Brain microvascular endothelial cell (primary cell): Measurements from ENCODE around the gene FERMT2.
A peak's percentile ranks its signal among the peaks of the same experiment; 100 is the strongest.
"Not testable (repeated sequence)": the region's sequence is repeated elsewhere in the genome, so short reads cannot be mapped to it uniquely, and the experiment has no call there.

Source experiments
- DNase-seq: peaks from one replicate; pipeline ENCODE4 v3.0.0-alpha.2; 2020
- H3K27ac ChIP-seq: fragments of 250-450 bp; sonication (Bioruptor Pico); 2 replicates; pipeline ENCODE4 v1.5.1; 2020; ENCODE audit warnings: mild to moderate bottlenecking, moderate library complexity
- H3K27me3 ChIP-seq: fragments of 250-450 bp; sonication (Bioruptor Pico); replicated peaks from 2 replicates; pipeline ENCODE4 v1.5.1; 2020; ENCODE audit warnings: mild to moderate bottlenecking
- H3K36me3 ChIP-seq: fragments of 250-450 bp; sonication (Bioruptor Pico); replicated peaks from 2 replicates; pipeline ENCODE4 v1.5.1; 2020; ENCODE audit warnings: mild to moderate bottlenecking
- H3K4me3 ChIP-seq: 2 replicates; pipeline ENCODE4 v1.5.1; 2011; ENCODE audit warnings: low read depth, mild to moderate bottlenecking, control low read depth, low read length, moderate library complexity
- in situ Hi-C: cut with HindIII; loops from 2 replicates; pipeline ENCODE4 v1.10.0; 2017; ENCODE audit warnings: low sequenced_read_pairs, low pct_ligation_motif_present
- TF ChIP-seq, protein P1 (sequence below): IDR thresholded peaks from 2 replicates; pipeline ENCODE4 v1.5.1; 2011; ENCODE audit warnings: low read depth, mild to moderate bottlenecking, moderate library complexity, low read length, control low read depth, inconsistent platforms; ENCODE audit errors: missing control alignments

FERMT2 gene

DNA sequence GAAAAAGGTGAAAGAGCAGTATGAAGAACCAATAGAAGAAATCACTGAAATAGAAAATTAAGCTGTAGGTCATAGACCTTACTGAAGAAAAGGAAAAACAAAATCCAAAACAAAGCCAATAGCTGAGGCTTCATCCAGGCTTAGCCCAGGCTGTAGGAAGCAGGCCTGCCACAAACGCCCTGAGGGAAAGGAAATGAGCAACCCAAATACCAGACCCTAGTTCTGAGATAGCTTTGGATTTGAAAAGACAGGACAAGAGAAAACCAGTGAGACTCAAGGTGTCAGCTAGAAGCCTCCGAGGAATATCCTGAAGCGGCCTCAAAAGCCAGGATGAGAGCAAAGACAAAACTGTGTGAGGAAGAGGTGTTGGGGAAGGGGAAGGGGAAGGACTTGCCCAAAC, 79.2 kb downstream of the FERMT2 start:
- TF ChIP-seq, protein P1, sequence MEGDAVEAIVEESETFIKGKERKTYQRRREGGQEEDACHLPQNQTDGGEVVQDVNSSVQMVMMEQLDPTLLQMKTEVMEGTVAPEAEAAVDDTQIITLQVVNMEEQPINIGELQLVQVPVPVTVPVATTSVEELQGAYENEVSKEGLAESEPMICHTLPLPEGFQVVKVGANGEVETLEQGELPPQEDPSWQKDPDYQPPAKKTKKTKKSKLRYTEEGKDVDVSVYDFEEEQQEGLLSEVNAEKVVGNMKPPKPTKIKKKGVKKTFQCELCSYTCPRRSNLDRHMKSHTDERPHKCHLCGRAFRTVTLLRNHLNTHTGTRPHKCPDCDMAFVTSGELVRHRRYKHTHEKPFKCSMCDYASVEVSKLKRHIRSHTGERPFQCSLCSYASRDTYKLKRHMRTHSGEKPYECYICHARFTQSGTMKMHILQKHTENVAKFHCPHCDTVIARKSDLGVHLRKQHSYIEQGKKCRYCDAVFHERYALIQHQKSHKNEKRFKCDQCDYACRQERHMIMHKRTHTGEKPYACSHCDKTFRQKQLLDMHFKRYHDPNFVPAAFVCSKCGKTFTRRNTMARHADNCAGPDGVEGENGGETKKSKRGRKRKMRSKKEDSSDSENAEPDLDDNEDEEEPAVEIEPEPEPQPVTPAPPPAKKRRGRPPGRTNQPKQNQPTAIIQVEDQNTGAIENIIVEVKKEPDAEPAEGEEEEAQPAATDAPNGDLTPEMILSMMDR: no peak
- DNase-seq: no peak
- Histone ChIP-seq H3K4me3 (no peak overlapping the region), H3K27me3 (no peaks in the 10 kb centered on the region), H3K27ac (no peak overlapping the region), H3K36me3 (peaks cover 81% of the 10 kb centered on the region)
- in situ Hi-C loops: no loop called here

DNA sequence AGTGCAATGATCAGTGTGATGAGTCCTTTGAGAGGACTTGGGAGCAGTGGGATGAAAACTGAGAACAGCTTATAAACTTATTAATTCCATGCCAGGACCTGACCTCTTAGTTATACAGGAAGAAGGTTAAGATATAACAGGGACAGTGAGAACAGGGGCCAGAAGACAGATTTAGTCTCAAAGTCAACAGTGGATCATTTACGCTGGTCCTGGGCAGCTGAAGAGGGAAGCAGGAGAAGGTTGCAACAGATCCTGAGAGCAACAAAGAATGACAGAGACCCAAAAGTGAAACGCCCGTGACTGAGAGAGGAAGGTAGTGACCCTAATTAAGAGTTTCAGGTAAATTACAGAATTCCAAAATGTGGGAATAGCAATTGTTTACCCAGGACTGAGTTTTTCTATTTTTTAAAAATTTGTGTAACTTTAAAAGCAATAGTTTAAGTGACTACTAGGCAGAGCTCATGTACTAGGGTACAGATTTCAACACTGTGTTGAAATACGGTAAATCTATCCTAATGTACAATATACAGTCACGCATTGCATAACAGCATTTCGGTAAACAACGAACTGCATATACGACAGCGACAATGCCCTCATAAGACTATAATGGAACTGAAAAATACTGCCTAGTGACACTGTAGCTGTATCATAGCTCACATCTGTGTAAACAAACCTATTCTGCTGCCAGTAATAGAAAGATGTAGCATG, 81.8 kb downstream of the FERMT2 start:
- H3K27me3 ChIP-seq: no peaks in the 10 kb centered on the region
- in situ Hi-C loops: no loop called here
- no peak for DNase-seq
- TF ChIP-seq, protein P1: no peak
- no peak overlapping the region for H3K4me3 ChIP-seq
- no peak overlapping the region for H3K27ac ChIP-seq
- H3K36me3 ChIP-seq: peaks cover 89% of the 10 kb centered on the region

DNA sequence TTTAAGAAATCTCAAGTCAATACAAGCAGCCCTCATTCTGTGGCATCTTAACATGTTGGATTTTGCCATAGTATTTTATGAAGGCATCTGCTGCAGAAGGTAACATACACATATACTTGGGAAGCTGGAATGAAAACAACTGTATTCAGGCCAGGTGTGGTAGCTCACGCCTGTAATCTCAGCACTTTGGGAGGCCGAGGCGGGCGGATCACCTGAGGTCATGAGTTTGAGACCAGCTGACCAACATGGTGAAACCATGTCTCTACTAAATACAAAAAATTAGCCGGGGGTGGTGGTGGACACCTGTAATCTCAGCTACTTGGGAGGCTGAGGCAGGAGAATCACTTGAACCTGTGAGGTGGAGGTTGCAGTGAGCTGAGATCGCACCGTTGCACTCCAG, 86.0 kb downstream of the FERMT2 start:
- H3K4me3 ChIP-seq, DNase-seq, in situ Hi-C loops, H3K27ac ChIP-seq, H3K27me3 ChIP-seq: not testable (repeated sequence)
- H3K36me3 ChIP-seq: peaks cover 68% of the 10 kb centered on the region

DNA sequence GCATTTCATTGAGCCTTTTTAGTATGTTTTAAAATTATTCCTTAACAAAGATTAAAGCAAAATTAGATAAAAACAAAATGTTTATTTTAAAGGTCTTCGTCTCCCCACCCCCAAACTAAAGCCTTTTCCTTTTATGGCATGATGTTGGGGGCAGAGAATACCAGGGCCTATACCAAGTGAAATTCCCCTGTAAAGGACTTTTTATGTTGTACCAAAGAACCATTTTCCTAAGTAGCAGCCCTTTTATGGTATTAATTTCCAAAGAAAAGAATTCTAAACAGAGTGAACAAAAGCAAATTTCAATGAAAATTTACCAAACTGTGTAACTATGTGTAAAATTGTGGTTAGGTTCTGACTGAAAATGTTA, 87.5 kb downstream of the FERMT2 start:
- H3K36me3 ChIP-seq: peaks cover 63% of the 10 kb centered on the region
- H3K27me3 ChIP-seq: no peaks in the 10 kb centered on the region
- in situ Hi-C loops: no loop called here
- peak overlapping the region; percentile 79 for H3K27ac ChIP-seq
- TF ChIP-seq, protein P1: no peak
- H3K4me3 ChIP-seq: no peak overlapping the region
- DNase-seq: no peak

DNA sequence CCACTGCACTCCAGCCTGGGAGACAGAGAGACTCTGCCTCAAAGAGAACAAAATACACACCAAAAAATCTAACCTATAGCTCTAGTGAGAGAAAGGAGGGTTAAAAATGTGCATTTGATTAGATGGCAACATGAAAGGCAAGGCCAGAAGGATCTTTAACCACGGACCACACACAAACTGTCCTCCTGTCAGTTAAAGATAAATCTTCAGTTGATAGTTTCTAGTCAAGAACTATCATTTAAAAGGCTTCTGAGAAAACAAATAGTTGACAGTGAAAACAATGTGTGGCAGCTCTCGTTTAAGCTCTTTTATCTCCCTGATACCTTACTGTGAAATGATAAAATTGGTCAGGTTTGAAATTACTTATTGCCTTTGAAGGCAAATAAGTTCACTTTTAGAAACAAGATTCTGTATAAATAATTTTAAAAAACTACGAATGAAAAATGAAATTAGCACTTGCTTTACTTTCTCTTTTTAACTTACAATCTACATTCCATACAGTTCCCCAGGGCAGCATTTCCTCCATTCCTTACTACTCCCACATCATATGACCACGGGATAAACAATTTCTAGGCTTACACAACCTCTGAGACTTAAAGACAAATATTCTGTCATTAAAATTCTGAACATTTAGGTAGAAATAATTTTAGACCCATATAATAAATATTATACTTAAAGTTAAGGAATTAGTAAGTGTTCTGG, 88.1 kb downstream of the FERMT2 start:
- DNase-seq: peak; percentile 60
- in situ Hi-C loops: no loop called here

DNA sequence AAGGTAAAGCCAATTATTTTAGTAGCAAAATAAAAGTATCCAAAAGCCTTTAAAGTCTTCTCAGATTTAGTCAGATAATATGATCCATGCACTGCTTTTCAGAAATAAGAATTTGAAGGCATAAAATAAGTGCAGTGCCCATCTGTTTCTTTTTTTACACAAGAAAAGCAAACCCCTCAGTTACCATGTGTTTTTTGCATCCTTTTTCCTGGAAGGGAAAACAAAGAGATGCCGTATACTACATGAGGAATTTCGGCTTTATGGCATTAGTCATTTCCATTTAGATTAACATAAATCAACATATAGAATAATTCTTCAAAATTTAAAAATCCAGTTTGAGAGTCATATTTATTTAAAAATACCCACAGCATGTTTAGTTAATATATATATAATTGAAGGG, 89.4 kb downstream of the FERMT2 start:
- Histone ChIP-seq H3K4me3 (no peak overlapping the region), H3K27ac (no peak overlapping the region), H3K27me3 (no peaks in the 10 kb centered on the region), H3K36me3 (peaks cover 59% of the 10 kb centered on the region)
- TF ChIP-seq, protein P1: no peak
- DNase-seq: no peak
- in situ Hi-C loops: no loop called here

More for the DNA sequence above, 88.1 kb downstream of the FERMT2 start:
- Histone ChIP-seq H3K4me3 (no peak overlapping the region), H3K36me3 (peaks cover 64% of the 10 kb centered on the region), H3K27ac (peak overlapping the region; percentile 79), H3K27me3 (no peaks in the 10 kb centered on the region)
- TF ChIP-seq, protein P1: no peak
